ENCODE data around the gene PLXND1.

Gene PLXND1

GRCh38 chr3:129563850-129564535 is 42.5 kb downstream of the PLXND1 start:
- no peak for DNase-seq (ENCODE audit: low read depth in 2 of 2)

DNA sequence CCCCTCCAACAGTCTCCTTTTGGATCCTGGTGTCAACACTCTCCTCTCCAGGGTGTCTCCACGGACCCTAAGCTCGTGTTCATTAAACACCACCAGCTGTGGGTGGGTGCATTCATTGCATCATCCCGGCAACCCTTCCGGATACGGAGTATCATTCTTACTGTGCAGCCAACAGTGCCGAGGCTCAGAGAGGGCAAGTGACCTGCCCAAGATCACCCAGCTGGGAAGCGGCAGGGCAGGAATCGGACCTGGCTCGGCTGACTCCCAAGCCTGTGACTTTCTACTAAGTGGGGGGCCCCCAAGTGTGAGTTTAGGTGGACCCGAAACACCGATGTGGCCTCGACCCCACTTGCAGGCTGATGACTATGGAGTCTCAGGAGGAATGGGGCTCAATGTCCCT is 43.1 kb downstream of the PLXND1 start:
- DNase-seq (ENCODE audit: low read depth in 2 of 2) = no peak

- DNase-seq (ENCODE audit: low read depth in 2 of 2) = no peak
These were observed 43.7 kb downstream of the PLXND1 start for GRCh38 chr3:129562803-129563202.

GRCh38 chr3:129561619-129562248 is 44.7 kb downstream of the PLXND1 start:
- no peak for DNase-seq (ENCODE audit: low read depth in 2 of 2)

- DNase-seq (ENCODE audit: low read depth in 2 of 2) = no peak
These were observed 45.4 kb downstream of the PLXND1 start for GRCh38 chr3:129560911-129561594.

- no peak for DNase-seq (ENCODE audit: low read depth in 2 of 2)
These were observed 46.1 kb downstream of the PLXND1 start for GRCh38 chr3:129560269-129560787.

GRCh38 chr3:129559565-129560079 is 46.9 kb downstream of the PLXND1 start:
- DNase-seq (ENCODE audit: low read depth in 2 of 2) = no peak

GRCh38 chr3:129558772-129559564 is 47.5 kb downstream of the PLXND1 start:
- DNase-seq (ENCODE audit: low read depth in 2 of 2) = no peak

GRCh38 chr3:129558081-129558771 is 48.2 kb downstream of the PLXND1 start:
- DNase-seq (ENCODE audit: low read depth in 2 of 2) = no peak

DNA sequence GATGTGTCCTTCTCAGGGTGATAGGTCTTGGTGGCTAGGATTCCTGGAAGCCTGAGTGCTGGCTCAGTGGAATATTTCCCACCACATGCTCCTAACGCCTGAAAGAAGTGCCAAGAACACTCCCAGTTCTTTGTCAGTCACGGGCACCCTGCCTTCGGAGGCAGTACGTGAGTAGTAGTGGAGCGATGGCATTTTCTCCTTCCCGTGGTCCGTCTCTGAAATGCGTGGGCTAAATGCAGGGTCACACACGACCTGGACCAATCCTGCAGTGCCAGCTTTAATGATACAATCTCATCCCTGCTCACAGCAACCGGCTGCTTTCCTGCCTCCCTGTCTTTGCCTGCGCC is 49.0 kb downstream of the PLXND1 start:
- DNase-seq (ENCODE audit: low read depth in 2 of 2) = no peak

DNA sequence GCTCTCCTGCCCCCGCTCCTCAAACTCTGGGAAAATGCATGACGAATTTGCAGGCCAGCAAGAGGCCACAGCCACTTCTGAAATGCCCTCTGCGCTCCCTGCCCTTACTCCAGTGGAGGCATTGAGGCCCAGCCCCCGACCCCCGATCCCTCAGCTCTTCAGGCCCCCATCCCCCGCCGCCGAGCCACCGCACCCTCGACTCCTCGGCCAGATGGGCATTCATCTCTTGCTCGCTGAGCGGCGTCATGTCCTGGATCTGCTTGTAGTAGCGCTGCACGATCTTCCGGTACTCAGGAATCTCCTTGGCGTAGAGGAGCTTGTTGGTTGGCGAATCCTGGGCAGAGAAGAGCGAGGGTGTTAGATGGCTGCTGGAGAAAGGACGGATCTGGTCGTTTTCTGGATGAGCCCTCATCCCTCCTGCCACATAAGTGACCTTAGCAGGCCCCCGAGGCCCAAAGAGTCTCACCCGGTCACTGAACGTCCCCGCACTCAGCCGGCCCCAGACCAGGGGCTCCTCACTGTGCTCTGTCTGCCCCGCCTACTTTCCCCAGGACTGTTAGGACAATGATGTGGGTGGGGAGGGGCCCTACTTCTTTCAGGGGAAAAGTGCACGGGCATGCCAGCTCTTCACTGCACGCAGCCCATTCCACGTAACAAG is 49.5 kb downstream of the PLXND1 start:
- no peak for DNase-seq (ENCODE audit: low read depth in 2 of 2)

DNA sequence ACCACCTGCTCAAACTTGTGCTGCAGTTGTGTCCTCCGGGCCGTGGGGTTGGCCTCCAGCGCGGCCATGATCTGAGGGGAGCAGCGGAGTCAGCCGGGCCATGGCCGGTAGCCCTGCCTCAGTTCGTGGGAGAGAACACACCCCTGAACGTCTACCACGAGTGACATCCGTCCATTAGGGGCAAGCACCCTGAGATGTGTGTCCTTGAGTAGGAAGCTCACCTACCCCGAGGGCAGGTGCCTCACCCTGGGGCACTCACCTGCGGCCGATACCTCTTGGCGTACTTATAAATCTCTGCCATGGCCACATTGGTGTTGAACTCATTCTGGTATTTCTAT is 50.1 kb downstream of the PLXND1 start:
- no peak for DNase-seq (ENCODE audit: low read depth in 2 of 2)

DNA sequence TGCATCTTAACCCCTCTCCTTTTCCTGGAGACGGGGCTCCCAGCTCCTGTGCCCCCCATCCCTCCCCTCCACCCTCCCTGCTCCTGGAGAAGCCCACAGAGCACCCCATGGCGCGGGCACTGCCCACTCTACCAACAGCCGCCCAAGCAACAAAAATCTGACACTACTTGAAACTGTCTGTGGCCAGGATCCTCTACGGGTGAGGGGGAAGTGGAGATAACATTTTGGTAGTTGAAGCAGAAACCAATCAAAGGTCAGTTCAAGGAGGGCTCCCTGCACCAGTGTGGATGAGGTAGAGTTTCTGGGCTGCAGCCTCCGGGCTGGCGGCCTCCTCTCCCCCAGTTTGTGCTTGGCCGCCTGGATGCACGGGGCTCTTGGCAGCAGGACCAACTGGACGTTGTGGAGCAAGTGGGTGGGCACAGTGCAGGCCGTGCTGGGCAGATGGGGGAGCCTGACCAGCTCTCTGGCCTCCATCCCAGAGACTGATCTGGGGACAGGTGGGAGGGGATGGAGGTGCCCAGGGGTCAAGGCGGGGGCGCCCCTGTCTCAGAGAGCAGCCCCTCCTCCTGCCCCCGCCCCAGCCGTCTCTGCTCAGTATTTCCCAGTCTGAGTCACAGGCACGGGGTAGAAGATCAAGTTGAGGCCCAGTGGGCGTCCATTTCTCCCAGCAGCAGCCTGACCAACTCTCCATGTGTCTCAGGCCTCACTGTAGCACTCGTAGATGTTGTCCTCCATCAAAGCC is 50.7 kb downstream of the PLXND1 start:
- DNase-seq (ENCODE audit: low read depth in 2 of 2) = no peak

GRCh38 chr3:129555153-129555550 is 51.3 kb downstream of the PLXND1 start:
- DNase-seq (ENCODE audit: low read depth in 2 of 2) = no peak

- DNase-seq (ENCODE audit: low read depth in 2 of 2) = no peak
These were observed 51.9 kb downstream of the PLXND1 start for GRCh38 chr3:129554356-129555152.

DNA sequence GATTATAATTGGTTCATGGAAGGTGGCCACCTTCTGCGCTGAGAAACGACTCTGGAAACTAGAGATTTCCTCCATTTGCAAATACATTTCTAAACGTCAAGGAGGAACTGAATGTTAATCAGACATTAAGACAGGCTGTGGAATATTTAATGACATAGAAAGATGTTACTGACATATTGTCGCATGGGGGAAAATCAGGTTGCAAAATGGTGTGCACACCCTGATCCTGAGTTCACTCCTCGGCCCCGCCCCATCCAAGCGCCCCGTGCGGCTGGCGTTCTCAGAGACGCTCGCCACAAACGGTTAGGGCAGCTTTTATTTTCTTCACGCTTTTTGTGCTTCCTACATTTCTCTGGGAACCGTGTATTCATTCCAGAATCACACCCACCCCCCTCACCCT is 52.8 kb downstream of the PLXND1 start:
- DNase-seq (ENCODE audit: low read depth in 2 of 2) = no peak

DNA sequence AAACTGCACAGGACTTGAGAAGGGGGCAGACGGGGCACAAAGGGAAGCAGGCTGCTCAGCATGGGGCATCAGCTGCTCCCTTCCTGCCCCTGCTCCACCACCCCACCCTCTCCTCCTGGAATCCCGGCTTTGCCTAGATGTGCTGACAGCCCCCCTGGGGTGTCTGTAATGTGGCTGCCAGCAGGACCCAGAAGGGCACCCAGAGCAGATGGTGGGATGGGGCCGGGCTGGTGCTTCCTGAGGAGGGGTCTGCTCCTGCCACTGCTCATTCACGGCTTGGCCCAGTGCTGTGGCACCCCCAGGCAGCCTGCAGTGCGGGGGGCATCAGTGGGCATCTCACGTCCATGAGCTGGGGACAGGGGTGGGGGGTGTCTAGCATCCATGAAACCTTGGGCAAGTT is 53.3 kb downstream of the PLXND1 start:
- no peak for DNase-seq (ENCODE audit: low read depth in 2 of 2)

GRCh38 chr3:129552287-129553050 is 54.0 kb downstream of the PLXND1 start:
- DNase-seq (ENCODE audit: low read depth in 2 of 2) = no peak

GRCh38 chr3:129549805-129550204 is 56.7 kb downstream of the PLXND1 start:
- no peak for DNase-seq (ENCODE audit: low read depth in 2 of 2)

Measured in stimulated activated CD8-positive, alpha-beta memory T cell treated with anti-CD3 and anti-CD28 coated beads, Interleukin-7, amount 100 ng/mL, for 1 hour (primary cell).